Loucy (cell line): ENCODE data around the gene CUX1.
"Not testable (repeated sequence)": the region's sequence is repeated elsewhere in the genome, so short reads cannot be mapped to it uniquely, and the experiment has no call there.

Experiments used
- H2AFZ ChIP-seq: fragments of 200-600 bp; sonication (generic); 2 replicates; pipeline ENCODE4 v1.6.0; 2016; ENCODE audit warnings: antibody characterized with exemption, mild to moderate bottlenecking, low read length, moderate library complexity
- H3F3A ChIP-seq: fragments of 200-600 bp; 2 replicates; pipeline ENCODE4 v1.6.0; 2016; ENCODE audit warnings: antibody characterized with exemption, low read depth, mild to moderate bottlenecking
- H3K27me3 ChIP-seq: fragments of 200-600 bp; sonication (generic); 2 replicates; pipeline ENCODE4 v1.6.1; 2014; ENCODE audit warnings: low read length, mild to moderate bottlenecking; ENCODE audit not compliant: insufficient read depth, poor library complexity, severe bottlenecking
- H3K36me3 ChIP-seq: fragments of 200-600 bp; sonication (generic); 2 replicates; pipeline ENCODE4 v1.6.1; 2016; ENCODE audit warnings: low read length; ENCODE audit not compliant: insufficient read depth
- H3K4me1 ChIP-seq: fragments of 200-600 bp; sonication (generic); 2 replicates; pipeline ENCODE4 v1.5.1; 2014; ENCODE audit warnings: low read length, mild to moderate bottlenecking; ENCODE audit not compliant: insufficient read depth, poor library complexity, severe bottlenecking
- H3K4me2 ChIP-seq: fragments of 200-600 bp; sonication (generic); 2 replicates; pipeline ENCODE4 v1.6.0; 2014; ENCODE audit warnings: antibody characterized with exemption, low read length, low read depth, mild to moderate bottlenecking; ENCODE audit not compliant: poor library complexity, severe bottlenecking
- H3K4me3 ChIP-seq: fragments of 200-600 bp; sonication (generic); 2 replicates; pipeline ENCODE4 v1.5.1; 2014; ENCODE audit warnings: low read length, mild to moderate bottlenecking, mixed read lengths; ENCODE audit not compliant: poor library complexity, severe bottlenecking
- H3K79me2 ChIP-seq: fragments of 200-600 bp; sonication (generic); 2 replicates; pipeline ENCODE4 v1.6.1; 2014; ENCODE audit warnings: low read length; ENCODE audit not compliant: insufficient read depth
- H3K9ac ChIP-seq: fragments of 200-600 bp; sonication (generic); 2 replicates; pipeline ENCODE4 v1.6.0; 2014; ENCODE audit warnings: mild to moderate bottlenecking, low read depth, low read length, moderate library complexity; ENCODE audit not compliant: poor library complexity, severe bottlenecking
- H3K9me2 ChIP-seq: fragments of 200-600 bp; sonication (generic); replicated peaks from 2 replicates; pipeline ENCODE4 v1.6.1; 2016; ENCODE audit warnings: low read depth, low read length, mixed read lengths
- H3K9me3 ChIP-seq: fragments of 200-600 bp; sonication (generic); 2 replicates; pipeline ENCODE4 v1.6.1; 2014; ENCODE audit warnings: mild to moderate bottlenecking, antibody characterized with exemption, low read length, low read depth; ENCODE audit not compliant: insufficient read depth
- H4K20me1 ChIP-seq: fragments of 200-600 bp; sonication (generic); 2 replicates; pipeline ENCODE4 v1.6.0; 2014; ENCODE audit warnings: antibody characterized with exemption, low read length, mild to moderate bottlenecking; ENCODE audit not compliant: insufficient read depth, poor library complexity, severe bottlenecking
- EZH2phosphoT487 ChIP-seq: fragments of 200-600 bp; IDR thresholded peaks from 2 replicates; pipeline ENCODE4 v1.6.1; 2018; ENCODE audit warnings: antibody characterized with exemption, mild to moderate bottlenecking, moderate library complexity, borderline replicate concordance
- TF ChIP-seq, protein P1 (sequence below): fragments of 200-600 bp; sonication (generic); conservative IDR thresholded peaks from 2 replicates; pipeline ENCODE4 v1.5.1; 2014; ENCODE audit warnings: mild to moderate bottlenecking, antibody characterized with exemption, low read length

CUX1 gene

DNA sequence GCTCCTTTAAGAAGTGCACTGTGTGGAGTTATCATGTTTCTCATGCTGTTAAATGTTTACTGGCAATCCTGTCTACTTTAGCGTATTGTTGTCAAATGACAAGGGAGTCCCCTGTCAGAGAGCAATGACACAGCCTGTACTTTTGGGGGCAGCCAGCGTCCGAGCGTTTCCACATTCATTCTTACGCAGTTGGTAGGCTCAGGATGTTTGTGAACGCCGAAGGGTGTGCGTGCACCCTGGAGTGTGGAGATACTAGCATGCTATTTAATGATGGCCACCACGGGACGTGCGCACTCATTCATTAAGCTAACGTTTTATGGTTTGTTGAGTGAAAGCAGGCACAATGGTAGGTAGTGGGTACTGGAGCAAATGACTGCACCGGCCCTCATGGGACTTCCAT lies 48.0 kb downstream of the CUX1 start:
- no peaks in the 10 kb centered on the region for H3F3A ChIP-seq

DNA sequence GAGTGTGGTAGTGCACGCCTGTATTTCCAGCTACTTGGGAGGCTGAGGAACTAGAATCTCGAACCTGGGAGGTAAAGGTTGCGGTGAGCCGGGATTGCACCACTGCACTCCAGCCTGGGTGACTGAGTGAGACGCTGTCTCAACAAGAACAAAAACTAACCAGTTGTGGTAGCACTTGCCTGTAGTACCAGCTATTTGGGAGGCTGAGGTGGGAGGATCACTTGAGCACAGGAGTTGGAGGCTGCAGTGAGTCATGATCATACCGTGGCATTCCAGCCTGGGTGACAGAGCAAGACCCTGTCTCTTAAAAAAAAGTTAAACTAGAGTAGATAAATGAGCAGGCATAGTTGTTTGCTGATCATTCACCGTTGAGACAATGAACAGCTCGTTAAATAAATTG lies 48.9 kb downstream of the CUX1 start:
- Histone ChIP-seq H3K9me2 (no peaks in the 10 kb centered on the region), H3K4me3 (no peak overlapping the region), H3K9ac (no peak overlapping the region), H3K27me3 (no peaks in the 10 kb centered on the region), H3K4me1 (peaks cover 3% of the 10 kb centered on the region), H2AFZ (no peak overlapping the region), H3K36me3 (peaks cover 8% of the 10 kb centered on the region; the same call in 1 of the 2 replicates), H4K20me1 (peaks cover 86% of the 10 kb centered on the region), H3K4me2 (no peak overlapping the region), H3F3A (no peaks in the 10 kb centered on the region), H3K9me3 (no peaks in the 10 kb centered on the region), H3K79me2 (peaks cover 100% of the 10 kb centered on the region)
- TF ChIP-seq EZH2phosphoT487, result no peak
- TF ChIP-seq, protein P1, sequence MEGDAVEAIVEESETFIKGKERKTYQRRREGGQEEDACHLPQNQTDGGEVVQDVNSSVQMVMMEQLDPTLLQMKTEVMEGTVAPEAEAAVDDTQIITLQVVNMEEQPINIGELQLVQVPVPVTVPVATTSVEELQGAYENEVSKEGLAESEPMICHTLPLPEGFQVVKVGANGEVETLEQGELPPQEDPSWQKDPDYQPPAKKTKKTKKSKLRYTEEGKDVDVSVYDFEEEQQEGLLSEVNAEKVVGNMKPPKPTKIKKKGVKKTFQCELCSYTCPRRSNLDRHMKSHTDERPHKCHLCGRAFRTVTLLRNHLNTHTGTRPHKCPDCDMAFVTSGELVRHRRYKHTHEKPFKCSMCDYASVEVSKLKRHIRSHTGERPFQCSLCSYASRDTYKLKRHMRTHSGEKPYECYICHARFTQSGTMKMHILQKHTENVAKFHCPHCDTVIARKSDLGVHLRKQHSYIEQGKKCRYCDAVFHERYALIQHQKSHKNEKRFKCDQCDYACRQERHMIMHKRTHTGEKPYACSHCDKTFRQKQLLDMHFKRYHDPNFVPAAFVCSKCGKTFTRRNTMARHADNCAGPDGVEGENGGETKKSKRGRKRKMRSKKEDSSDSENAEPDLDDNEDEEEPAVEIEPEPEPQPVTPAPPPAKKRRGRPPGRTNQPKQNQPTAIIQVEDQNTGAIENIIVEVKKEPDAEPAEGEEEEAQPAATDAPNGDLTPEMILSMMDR, result no peak

More for the DNA sequence above, 48.0 kb downstream of the CUX1 start:
- Histone ChIP-seq H3K27me3 (no peaks in the 10 kb centered on the region), H3K4me2 (no peak overlapping the region), H3K9ac (no peak overlapping the region), H4K20me1 (peaks cover 86% of the 10 kb centered on the region), H3K4me3 (no peak overlapping the region), H3K9me2 (no peaks in the 10 kb centered on the region), H3K79me2 (peaks cover 100% of the 10 kb centered on the region), H2AFZ (no peak overlapping the region), H3K36me3 (peaks cover 8% of the 10 kb centered on the region; the same call in 1 of the 2 replicates), H3K4me1 (peaks cover 3% of the 10 kb centered on the region), H3K9me3 (no peaks in the 10 kb centered on the region)
- TF ChIP-seq, protein P1, result no peak
- TF ChIP-seq EZH2phosphoT487, result no peak

DNA sequence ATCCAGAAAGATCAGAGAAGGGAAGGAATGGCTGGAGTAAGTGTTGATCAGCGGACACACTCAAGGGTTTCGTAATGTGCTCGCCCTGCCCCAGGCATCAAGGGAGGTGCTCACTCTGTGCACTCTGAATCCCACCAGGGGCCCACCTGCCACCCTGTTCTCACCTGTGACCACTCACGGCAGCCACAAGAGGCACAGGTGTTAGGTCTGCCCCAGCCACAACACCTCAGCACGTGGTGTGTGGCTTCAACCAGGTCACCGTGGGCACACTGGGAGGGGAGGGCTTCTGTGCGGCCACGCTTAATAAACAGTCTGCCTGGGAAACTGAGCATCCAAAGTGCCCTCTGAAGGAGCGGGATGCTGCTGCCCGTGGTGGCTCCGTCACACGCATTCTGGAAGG lies 49.8 kb downstream of the CUX1 start:
- TF ChIP-seq, protein P1, result no peak
- no peak for TF ChIP-seq EZH2phosphoT487
- Histone ChIP-seq H3K9ac (no peak overlapping the region), H3K4me1 (peaks cover 3% of the 10 kb centered on the region), H3K4me2 (no peak overlapping the region), H3K9me2 (no peaks in the 10 kb centered on the region), H3K9me3 (no peaks in the 10 kb centered on the region), H2AFZ (no peak overlapping the region), H3K27me3 (no peaks in the 10 kb centered on the region), H4K20me1 (peaks cover 84% of the 10 kb centered on the region), H3K36me3 (peaks cover 8% of the 10 kb centered on the region; the same call in 1 of the 2 replicates), H3K79me2 (peaks cover 99% of the 10 kb centered on the region), H3F3A (no peaks in the 10 kb centered on the region), H3K4me3 (no peak overlapping the region)

DNA sequence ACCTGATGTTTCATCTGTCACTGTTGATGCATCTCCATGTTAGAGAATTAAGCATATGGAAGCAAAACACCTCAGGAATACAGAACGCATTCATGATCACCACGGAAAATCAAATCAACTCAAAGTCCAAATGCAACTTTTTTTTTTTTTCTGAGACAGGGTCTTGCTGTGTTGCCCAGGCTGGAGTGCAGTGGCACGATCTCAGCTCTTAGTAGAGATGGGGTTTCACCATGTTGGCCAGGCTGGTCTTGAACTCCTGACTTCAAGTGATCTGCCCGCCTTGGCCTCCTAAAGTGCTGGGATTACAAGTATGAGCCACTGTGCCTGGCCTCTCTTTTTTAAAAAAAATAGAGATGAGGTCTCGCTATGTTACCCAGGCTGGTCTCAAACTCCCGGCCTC lies 50.3 kb downstream of the CUX1 start:
- H3K4me3 ChIP-seq, H3K9me3 ChIP-seq, H3F3A ChIP-seq, H2AFZ ChIP-seq, H3K4me2 ChIP-seq, H3K36me3 ChIP-seq, H3K9ac ChIP-seq, H3K27me3 ChIP-seq, H3K4me1 ChIP-seq, H3K9me2 ChIP-seq: not testable (repeated sequence)
- H3K79me2 ChIP-seq, result peaks cover 99% of the 10 kb centered on the region
- H4K20me1 ChIP-seq, result peaks cover 84% of the 10 kb centered on the region
